GM19025 (cell line): ENCODE data around the gene KIAA0040.

Experiments
- ATAC-seq: cut with Tn5 transposase; IDR thresholded peaks from one replicate; pipeline ENCODE4 v1.9.1; 2021; ENCODE audit warnings: mild to moderate bottlenecking, low read depth, moderate library complexity; ENCODE audit not compliant: unreplicated experiment

The KIAA0040 gene

DNA sequence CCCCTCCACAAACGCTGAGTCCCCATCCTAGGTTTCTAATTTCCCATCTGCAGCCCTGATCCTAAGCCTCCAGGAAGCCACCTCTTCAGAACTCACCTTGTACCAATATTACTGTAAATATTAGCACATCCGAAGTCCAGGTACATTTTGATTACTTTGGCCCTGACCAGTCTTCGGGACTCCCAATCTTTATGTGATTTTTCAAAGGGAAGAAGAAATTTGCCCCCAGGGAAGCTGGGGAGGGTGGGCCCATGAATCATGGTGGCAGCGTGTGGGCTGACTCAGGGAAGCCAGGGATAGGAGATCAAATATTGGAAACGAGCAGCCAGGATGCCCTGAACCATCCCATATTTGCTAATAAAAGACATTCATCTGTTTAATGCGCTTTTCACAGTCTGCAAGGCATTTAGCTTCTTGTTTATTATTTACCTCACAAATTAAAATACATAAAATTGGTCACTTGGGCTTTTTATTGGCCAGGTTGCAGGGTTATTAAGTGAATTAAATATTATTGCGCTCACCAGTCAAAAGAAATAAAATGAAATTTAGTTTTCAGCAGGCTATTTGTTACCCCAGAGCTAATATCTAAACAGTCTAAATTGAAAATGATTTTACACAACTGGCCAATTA, 46.6 kb downstream of the KIAA0040 start:
- no peak for ATAC-seq

DNA sequence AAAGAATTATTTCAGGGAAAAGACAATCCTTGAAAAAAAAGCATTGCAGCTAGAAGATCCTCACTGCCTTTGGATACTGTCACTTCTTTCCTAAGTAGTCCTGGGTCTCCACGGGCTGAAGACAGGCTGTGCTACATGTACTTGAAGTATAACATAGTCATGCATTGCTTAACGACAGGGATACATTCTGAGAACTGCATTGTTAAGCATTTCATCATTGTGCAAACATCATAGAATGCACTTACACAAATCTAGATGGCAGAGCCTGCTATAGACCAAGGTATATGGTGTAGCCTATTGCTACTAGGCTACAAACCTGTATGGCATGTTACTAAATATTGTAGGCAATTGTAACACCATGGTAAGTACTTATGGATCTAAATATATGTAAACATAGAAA, 54.0 kb downstream of the KIAA0040 start:
- no peak for ATAC-seq

DNA sequence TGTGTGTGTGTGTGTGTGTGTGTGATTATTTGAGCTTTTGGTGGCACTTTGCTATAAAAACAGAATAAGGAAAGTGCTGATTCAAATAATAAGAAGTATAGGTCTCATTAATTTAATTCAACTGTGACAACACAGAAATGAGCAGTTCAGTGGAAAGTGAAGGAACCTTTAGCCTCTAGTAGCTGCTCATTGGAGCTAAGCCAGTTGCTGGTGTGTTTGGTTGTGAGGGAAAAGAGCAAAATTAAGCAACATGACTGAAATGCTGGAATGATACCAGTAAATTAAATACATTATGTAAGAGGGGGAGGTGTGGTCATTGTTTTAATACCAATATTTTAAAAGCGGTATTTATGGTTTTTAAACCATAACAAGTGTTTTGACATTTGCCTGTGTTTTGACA, 55.2 kb downstream of the KIAA0040 start:
- ATAC-seq: no peak

DNA sequence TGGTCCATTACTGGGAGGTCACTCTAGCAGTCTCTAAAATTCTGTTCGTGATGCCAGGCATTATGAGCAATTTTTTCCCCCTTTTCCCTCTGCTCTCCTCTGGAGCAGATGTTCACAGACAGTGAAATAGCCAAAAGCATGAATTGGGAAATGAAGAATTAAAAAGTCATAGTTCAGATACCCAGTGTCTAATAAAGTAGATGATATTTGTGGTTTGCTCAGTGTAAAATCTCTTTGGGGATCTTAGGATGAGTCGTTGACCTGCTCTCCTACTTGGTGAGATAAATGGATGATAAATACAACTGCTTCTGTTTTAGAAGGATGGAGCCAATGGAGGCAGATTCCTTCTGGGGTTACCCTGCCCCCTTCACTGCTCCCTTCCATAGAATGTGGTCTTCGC, 56.3 kb downstream of the KIAA0040 start:
- ATAC-seq: no peak

DNA sequence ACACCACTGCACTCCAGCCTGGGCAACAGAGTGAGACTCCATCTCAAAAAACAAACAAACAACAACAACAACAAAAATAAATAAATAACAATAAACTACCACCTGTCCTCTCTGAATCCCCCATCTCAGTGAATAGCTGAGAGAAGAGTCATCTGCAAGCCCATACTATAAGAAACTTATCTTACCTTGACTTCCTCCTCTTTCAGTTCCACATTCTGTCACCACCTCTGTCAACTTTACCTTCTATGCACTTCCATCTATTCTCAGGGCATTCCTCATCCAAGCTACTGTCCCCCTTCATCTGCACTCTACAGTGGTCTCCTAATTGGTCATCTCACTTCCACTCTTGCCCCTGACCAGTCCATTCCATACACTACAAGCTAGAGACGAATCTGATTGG, 58.1 kb downstream of the KIAA0040 start:
- ATAC-seq: no peak

DNA sequence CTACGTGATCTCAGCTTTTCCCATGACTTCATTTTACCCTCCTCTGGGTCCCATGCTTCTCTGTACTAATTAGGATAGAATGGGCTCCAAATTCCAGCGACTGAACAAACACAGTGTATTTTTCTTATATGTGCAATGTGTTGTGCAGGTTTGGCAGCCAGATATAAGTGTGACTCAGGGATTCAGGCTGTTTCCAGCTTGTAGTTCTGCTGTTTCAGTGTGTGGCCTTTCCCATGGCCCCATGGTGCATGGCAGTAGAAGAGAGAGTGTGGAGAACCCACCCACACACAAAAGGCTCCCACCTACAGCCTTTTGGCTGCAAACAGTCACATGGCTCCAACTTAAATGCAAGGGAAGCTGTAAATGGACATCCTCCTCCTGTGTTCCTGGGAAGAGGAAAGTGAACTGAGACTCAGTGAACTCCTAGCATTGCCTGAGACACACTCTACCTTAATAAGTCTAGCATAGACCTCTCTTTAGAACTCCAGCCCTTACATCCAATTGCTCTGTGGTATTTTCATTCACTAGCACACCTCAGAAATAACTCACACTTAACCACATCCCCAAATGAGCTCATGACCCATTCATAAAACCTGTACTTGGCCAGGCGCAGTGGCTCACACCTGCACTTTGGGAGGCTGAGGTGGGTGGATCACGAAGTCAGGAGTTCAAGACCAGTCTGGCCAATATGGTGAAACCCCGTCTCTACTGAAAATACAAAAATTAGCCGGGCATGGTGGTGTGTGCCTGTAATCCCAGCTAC, 58.7 kb downstream of the KIAA0040 start:
- no peak for ATAC-seq

DNA sequence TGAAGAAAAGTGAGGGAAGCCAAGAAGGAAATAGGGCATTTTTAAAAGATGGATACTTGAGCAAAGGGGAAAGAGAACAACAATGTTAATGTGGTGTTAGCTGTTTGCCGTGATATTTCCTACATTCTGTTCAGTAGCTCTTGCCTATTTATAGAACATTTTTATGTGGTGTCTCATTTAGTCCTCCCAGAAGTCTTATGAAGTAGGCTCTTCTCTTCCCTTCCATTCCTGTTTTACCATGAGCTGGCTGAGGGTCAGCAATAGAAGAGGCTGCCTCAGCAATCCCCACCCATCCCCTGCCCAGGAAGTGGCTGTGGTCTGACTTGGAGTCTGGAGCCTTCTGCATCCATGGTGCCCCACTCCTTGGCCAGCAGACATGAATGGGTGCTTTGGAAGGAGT, 60.1 kb downstream of the KIAA0040 start:
- ATAC-seq: no peak

DNA sequence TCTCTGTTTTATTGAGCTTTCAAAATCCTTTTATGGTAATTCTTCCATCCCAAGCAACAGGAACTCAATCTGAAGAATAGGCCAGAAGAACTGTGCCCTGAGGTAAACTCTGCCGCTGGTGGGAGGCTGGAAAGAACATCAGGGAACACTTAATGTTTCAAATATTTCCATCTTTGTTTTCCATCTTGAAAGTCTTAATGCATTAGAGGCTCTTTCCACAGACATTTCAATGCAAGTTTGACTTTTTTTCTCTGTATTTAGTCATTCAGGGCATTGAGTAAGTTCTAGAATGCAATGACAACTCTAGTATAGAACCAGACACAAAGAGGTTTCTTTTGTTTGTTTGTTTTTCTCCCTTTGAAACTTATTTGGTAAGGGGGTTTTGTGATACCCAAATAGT, 61.5 kb downstream of the KIAA0040 start:
- ATAC-seq: no peak

DNA sequence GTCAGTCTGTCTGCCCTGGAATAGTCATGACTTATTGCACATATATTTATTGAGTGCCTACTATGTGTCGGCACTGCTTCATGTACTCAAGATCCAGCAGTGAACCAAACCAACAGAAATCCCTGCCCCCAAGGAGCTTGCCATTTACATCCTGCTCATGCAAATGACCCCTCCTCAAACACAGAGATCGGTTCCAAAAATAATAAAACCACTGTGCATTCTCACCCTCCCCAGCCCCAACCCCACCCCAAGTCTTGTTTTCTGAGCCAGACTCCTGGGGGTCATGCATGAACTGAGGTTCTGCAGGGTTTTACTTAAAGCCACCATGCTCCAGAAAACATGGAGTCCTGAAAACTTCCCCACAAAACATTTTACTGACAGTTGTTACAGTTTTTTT, 61.9 kb downstream of the KIAA0040 start:
- ATAC-seq: no peak

DNA sequence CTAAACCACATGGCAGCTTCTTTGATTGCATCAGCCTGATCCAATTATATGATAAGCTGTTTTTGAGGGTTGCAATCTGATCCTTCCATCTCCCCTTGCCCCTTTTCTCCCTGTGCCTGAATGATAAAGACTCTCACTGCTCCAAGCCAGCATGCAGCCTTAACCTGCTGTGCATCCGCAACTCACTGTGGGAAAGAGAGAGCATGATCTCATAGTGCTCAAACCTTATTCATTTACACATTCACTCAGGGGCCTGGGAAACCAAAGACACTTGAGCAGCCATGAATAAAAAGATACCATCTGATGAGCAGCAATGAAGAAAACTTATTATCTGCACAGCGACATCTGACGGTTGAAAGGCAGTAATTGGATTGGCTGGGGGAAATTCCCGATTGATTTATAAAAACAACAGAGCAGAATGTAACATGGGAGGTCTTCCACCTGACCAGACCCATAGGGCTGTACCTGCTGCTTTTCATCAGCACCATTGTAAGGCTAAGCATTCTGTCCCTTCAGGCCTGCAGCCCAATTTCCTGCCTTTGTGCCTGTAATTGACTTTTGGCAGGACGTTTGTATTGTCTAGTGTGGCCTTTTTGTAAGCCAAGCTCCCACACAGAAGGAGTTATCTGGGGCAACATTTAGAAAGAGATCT, 62.5 kb downstream of the KIAA0040 start:
- ATAC-seq: no peak

DNA sequence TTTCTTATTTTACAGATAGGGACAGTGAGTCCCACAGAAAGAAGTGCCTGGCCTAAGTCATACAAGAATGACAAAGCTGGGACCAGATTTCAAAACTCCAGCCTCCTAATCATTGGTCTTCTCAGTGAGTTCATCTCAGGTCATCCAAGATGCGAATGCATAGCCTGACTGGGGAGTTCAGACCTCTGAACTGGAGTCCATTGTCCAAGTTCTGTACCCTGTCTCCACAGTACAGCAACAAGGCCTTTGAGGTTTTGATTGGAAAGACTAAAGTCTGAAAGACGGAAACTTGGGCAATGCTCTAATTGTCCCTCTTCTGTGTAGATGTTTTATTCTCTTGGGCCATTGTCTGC, 63.0 kb downstream of the KIAA0040 start:
- no peak for ATAC-seq

DNA sequence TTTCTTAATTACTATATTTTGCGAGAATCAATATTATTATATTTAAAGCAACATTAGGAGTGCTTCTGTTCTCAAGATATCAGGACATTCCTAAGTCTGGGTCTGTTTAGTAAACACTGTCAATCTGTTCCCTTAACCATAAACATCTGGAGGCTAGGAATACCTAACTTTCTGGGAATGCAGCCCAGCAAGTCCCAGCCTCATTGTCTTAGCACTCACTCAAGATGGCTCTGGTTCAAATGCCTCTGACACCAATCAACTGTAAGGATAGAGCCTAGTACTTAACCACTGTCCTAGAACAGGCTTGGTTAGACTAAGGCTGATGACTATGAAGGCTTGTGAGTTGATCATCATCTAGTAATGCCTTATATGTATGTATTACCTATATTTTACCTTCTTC, 63.4 kb downstream of the KIAA0040 start:
- ATAC-seq: no peak

DNA sequence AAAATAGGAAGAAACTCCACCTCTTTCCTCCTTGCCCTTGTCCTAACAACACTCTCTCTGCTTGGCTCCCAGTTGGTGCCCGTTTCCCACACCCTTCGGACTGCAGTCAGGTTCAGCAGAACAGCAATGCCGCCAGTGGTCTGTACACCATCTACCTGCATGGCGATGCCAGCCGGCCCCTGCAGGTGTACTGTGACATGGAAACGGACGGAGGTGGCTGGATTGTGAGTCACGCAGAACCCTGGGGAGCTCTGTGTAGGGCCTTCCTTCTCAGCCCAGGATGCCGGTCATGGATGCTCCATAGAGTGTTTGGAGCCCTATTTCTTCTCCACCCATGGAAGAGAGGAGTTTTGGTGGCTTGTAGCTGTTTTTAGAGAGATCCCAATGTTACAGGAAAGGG, 64.1 kb downstream of the KIAA0040 start:
- ATAC-seq: no peak

DNA sequence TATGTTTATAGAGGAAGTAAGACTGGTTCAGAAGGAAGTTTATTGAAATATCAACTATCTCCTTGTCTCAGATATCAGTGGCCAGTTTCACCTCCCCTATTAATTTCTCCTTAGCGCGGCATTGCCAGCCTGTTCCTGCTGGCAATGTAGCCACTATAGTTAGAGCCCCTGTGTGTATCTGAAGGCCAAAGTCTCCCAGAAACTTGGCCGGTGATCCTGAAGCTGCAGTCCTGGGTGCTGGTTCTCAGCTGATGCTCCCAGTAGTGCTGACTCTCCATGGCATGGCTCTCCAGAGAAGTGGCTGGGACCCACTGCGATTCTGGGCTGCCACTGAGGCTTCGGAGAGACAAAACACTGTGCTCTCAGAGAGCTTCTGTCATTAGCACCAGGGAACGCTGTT, 65.0 kb downstream of the KIAA0040 start:
- ATAC-seq: no peak

DNA sequence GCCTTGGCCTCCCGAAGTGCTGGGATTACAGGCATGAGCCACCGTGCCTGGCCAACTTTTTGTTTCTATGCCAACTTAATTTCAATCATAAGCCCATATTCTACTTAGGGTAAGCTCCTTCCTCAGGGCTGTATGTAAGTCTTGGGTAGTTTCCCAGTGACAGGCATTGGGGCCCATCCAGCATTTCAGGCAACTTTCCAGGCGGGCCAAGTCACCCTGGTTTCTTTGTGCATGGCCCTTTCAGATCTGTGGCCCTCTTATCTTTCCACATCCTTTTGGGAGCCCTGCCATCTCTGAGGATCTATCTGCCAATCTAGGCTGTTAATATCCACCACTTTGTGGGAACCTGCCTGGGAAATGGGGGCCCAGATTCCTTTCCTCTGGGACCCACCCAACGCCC, 66.2 kb downstream of the KIAA0040 start:
- no peak for ATAC-seq

DNA sequence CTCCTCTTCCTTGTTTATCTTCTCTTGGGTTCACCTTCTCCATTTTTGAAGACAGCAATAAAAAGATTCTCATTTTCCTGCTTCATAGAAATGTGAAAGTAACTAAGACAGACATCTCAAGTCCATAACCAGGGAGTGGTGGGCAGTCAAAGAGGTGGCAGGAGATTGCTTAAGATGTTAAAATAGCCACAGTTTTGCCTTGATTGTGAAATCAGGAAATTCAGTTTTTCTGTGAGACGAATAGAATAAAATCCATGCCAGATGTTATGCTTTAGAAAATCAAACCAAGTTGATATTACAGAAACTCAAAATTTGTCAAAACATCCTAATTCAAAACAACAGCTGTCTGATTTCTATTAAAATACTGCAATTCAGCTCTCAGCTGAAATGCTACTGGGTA, 67.7 kb downstream of the KIAA0040 start:
- no peak for ATAC-seq

DNA sequence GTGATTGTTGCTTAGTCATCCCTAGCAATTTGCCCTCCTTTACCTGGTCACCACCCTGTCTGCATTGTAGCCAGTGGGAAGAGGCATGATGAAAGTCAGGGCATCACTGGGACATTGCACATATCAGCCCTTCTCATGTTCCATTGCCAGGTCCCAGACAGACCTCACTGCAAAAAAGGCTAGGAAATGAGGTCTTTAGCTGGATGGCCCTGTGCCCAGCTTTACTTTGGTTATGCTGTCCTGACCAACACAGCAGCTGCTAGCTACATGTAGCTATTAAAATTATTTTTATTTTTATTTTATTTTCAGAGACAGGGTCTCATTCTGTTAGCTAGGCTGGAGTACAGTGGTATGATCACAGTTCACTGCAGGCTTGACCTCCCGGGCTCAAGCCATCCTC, 72.1 kb downstream of the KIAA0040 start:
- ATAC-seq: no peak

DNA sequence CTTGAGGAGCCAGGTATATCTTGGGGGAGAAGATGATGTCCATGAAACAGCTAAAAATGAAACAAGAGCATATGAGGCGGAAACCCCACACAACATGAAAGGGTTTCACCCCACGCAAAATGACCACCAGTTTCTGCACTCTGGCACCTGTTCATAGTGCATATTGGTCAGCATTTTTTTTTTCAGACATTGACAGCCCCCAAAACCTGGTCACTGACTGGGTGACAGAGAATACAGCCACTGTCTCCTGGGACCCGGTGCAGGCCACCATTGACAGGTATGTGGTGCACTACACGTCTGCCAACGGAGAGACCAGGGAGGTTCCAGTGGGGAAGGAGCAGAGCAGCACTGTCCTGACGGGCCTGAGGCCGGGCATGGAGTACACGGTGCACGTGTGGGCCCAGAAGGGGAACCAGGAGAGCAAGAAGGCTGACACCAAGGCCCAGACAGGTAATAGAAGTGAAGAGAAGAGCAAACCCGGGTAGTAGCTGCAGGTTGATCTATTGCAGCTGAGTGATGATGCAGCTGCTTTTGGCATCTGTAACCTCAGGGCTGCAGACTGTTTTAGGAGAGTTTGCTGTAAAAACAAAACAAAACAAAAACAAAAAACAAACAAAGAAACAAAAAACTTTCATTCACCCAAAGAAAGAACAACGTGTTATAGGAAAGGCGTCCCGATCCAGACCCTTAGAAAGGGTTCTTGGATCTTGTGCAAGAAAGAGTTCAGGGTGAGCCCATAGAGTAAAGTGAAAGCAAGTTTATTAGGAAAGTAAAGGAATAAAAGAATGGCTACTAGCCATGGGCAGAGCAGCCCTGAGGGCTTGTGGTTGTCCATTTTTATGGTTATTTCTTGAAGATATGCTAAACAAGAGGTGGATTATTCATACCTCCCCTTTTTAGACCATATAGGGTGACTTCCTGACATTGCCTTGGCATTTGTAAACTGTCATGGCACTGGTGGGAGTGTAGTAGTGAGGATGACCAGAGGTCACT, 73.9 kb downstream of the KIAA0040 start:
- peak; percentile 57 for ATAC-seq

DNA sequence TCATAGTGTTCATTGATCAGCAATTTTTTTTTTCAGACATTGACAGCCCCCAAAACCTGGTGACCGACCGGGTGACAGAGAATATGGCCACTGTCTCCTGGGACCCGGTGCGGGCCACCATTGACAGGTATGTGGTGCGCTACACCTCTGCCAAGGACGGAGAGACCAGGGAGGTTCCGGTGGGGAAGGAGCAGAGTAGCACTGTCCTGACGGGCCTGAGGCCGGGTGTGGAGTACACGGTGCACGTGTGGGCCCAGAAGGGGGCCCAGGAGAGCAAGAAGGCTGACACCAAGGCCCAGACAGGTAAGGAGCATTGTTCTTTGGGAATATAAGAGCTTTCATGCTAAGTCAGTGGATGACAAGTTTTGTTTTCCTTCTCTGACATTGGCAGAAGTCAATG, 75.7 kb downstream of the KIAA0040 start:
- no peak for ATAC-seq

DNA sequence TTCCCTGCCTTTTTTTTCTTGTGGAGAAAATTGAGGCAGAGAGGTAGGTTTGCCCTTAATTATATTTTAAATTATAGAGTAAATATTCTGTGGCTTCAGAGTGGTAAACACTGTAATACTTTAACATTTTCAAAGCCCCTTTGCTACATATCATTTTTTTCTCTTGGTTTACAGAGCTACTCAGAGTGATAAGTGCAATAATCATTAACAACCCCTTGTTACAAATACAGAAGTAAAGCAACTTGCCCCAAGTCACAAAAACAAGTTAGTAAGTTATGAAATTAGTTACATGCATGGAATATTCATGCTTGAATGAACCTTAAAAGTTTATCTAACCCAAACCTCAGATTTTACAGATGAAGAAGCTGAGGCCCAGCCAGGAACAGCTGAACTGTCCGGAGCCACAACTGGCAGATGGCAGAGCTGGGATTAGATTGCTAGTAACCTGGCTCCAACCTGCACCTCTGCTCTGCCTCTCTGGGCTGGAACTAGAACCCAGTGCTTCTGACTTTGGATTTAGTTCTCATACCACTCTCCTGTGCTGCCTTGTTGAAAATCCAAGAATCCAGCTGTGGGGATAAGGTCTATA, 76.3 kb downstream of the KIAA0040 start:
- ATAC-seq: no peak
